Glomerular visceral epithelial cell (primary cell): Measurements from ENCODE around the gene SETD2.
A peak's percentile ranks its signal among the peaks of the same experiment; 100 is the strongest.

ENCODE experiments used
- DNase-seq: peaks from one replicate; pipeline ENCODE4 v3.0.0-alpha.2; 2016; ENCODE audit errors: extremely low spot score

The SETD2 gene

GRCh38 chr3:46985588-46985987 lies 178.3 kb downstream of the SETD2 start:
- DNase-seq, result no peak

- DNase-seq, result no peak
Measured at GRCh38 chr3:46984591-46985459, 179.1 kb downstream of the SETD2 start.

- no peak for DNase-seq
Measured at GRCh38 chr3:46982546-46982945, 181.4 kb downstream of the SETD2 start.

GRCh38 chr3:46981932-46982471 lies 181.9 kb downstream of the SETD2 start:
- no peak for DNase-seq

DNA sequence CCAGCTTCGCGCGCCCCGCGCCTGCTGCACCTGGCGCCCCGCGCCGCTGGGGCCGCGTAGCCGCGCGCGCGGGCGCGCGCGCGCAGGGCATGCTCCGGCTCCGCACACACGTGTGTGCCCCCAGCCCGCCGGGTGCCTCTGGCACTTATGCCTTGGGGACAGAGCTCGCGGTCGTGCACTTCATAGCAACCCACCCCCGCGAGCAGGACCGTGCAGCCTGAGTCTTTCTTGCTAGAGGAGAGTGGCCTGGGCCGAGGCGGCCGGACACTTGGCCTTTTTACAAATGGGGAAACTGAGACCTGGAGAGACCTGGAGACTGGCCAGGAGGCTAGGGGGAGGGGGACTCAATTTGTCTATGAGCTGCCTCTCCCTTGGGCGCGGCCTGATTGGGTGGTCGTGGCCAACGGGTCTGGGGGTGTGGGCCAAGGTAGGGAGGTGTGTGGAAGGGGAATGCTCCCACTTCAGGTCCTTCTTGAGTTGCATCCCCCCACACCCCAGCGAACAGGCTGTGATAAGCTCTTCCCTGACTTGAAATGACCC lies 183.9 kb downstream of the SETD2 start:
- DNase-seq, result peak; percentile 13

- peak; percentile 94 for DNase-seq
Measured at GRCh38 chr3:46978985-46979944, 184.6 kb downstream of the SETD2 start, which contains the start of gene NBEAL2. NBEAL2 (plus strand) TSS chr3:46979666; CDS start chr3:46979862, 196 bp downstream.

- DNase-seq, result no peak
Measured at GRCh38 chr3:46978381-46978780, 185.5 kb downstream of the SETD2 start.

DNA sequence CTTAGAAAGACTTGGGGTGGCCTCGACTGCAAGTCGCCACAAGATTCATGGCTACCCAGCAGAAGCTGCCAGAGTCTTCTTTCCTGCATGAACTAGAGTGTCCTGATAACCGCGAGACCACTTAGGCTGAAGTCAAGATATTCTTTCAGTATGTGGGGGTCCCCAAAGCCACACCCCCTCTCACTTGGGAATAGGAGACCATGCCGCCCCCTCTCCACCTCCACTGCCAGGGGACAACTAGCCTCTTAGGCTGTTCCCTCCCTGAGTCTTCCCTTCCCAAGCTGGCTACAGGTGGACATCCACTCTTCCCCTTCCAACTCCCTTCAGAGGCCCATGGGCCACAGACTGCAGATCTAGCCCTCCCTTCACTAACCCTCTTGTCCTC lies 186.1 kb downstream of the SETD2 start:
- DNase-seq, result no peak

DNA sequence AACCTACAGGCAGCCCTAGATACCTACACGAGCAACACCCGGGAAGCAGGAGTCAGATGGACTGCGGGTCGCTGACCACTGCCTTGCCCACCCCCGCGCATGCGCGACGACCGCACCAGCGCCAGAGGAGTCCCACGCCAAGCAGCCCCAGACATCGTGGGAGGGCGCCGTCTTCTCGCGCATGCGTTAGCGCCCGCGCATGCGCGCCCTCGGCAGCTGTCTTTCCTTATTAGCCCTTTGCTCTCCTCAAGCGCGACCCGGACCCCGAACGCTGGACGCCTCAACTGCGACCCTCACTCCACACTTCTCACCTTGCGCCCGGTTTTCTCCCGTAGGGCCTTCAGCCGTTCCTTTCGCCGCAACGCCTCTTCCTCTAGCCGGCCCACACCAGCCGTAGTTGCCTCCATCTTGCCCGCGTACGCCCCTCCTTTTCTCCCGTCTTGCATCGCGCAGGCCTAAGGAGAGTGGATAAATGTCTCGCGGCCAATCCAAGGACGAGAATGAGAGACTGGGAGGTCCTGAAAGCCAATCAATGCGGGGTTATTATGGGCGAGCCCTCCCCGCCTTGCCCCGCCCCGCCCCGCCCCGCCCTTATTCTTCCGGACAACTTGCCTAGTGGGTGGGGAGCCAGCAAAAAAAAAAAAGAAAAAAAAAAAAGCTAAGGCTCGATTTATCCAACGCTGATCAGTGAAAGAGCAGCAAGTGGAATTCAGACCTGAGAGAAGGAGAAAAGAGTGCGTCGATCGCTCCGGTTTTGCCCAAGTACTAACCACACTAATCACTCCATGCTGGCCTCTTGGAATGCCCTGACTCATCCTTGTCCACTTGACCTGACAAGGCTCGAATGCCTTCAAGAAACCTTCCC lies 187.4 kb downstream of the SETD2 start, which contains the start of gene CCDC12:
TSS of gene CCDC12 (minus strand) at position 420 of the 865 bp plus-strand sequence. CDS start at position 407, 13 bp downstream.
- peak; percentile 99 for DNase-seq

DNA sequence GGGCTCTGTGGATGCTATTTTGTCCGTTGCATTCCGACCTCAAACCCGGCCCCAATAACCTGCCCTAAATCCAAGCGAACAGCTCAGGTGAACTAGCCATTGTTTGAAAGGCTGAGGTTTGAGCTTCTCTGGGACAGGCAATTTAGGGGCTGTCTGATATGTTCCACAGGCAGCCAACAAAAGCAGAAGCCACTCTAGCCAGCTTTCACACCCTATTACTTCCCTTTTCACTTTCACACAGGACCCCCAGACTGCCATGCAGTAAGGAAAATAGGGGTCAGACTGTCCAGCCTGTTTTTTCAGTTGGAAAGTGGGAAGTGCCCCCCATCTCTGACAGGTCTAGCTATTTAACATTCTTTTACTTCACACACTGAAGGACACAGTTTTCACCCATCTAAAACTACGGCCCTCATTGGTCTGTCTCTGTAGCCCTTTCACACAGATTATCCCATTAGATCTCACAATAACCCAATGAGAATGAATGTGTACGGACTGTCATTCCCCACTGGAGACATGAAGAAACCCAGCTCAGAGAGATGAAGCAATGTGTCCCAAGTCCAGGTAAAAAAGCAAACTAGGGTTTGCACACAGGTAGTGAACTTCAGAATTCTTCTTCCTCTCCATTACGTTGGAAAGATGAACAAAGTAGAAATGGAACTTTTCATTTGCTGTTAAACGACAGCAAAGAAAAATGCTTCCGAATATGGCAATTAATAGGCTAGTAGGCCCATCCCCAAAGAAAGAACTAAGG lies 189.3 kb downstream of the SETD2 start:
- no peak for DNase-seq

GRCh38 chr3:46972396-46972795 lies 191.5 kb downstream of the SETD2 start:
- no peak for DNase-seq

GRCh38 chr3:46971742-46972141 lies 192.2 kb downstream of the SETD2 start:
- DNase-seq, result no peak

- no peak for DNase-seq
Measured at GRCh38 chr3:46971151-46971550, 192.8 kb downstream of the SETD2 start.

DNA sequence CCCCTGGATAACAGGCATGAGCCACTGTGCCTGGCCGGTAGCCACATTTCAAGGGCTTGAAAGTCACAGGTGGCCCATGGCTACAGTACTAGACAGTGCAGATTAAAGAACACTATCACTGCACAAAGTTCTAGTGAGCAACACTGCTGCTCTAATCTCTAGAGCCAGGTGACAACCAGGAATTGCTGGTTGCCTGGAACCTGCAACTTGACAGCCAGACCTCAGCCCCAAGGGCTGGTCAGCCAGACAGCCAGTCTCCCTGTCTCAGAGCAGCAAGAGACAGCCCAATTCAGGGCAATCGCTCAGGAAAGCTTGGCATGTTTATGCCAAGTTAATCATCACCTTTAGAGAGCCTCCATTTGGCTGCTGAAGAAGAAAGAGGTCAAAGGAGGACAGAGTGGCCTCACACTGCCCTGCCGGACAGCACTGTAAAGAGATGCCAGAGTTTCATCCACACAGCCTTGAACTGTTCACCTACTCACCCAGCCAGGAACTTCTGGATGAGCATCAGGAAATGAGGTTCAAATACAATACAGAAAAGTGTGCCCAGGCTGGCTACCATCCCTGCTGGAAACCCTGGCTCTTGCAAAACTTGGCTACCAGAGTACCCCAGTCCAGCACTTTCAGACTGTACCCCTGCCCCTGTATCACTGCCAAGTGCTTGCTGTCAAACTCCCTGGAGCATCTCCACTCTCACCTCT lies 193.4 kb downstream of the SETD2 start:
- peak; percentile 77 for DNase-seq

- no peak for DNase-seq
Measured at GRCh38 chr3:46968783-46969428, 195.0 kb downstream of the SETD2 start.

GRCh38 chr3:46966811-46967210 lies 197.1 kb downstream of the SETD2 start:
- no peak for DNase-seq
